Erythroblast (primary cell): ENCODE results near the gene ZNRF4.

Source experiments
- GATA1 ChIP-seq: IDR thresholded peaks from 2 replicates; pipeline ENCODE4 v1.6.1; 2011; ENCODE audit warnings: low read depth, mild to moderate bottlenecking, control low read depth, low read length, moderate library complexity
- POLR2A ChIP-seq: IDR thresholded peaks from 2 replicates; pipeline ENCODE4 v1.6.1; 2011; ENCODE audit warnings: mild to moderate bottlenecking, low read length

- TF ChIP-seq POLR2A (no peak), GATA1 (no peak)
Observed at GRCh38 chr19:5456841-5457200, 1.6 kb downstream of the ZNRF4 start.
